Erythroblast (primary cell): ENCODE results near the gene EOMES.

ENCODE experiments used
- GATA1 ChIP-seq: IDR thresholded peaks from 2 replicates; pipeline ENCODE4 v1.6.1; 2011; ENCODE audit warnings: low read depth, mild to moderate bottlenecking, control low read depth, low read length, moderate library complexity
- POLR2A ChIP-seq: IDR thresholded peaks from 2 replicates; pipeline ENCODE4 v1.6.1; 2011; ENCODE audit warnings: mild to moderate bottlenecking, low read length

DNA sequence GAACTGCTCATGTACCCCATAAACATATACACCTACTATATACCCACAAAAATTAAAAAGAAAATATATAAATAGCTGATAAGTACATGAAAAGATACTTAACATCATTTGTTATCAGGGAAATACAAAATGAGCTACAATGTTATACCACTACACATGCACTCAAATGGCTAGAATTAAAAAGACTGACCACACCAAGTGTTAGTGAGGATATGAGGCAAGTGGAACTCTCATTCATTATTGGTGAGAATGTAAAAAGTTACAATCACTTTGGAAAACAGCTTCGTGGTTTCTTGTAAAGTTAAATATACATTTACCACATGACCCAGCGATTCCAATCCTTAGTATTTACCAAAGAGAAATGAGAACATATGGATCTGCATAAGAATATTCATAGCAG, 26.5 kb downstream of the EOMES start:
- no peak for TF ChIP-seq POLR2A
- no peak for TF ChIP-seq GATA1
